RWPE1 (cell line): ENCODE data around the gene FLII.
"Not testable (repeated sequence)": the region's sequence is repeated elsewhere in the genome, so short reads cannot be mapped to it uniquely, and the experiment has no call there.

ENCODE experiments used
- CTCF ChIA-PET: fragments of 350-600 bp; sonication (Branson Sonifier 250); formaldehyde crosslinking; extraction: SDS; loops from one replicate; lab custom pipeline; 2021; lab: Yijun Ruan, JAX
- POLR2A ChIA-PET: fragments of 400-600 bp; formaldehyde crosslinking; extraction: SDS; loops from one replicate; lab custom pipeline; 2020; ENCODE audit warnings: antibody characterized with exemption; ENCODE audit not compliant: low non-redundant PET; lab: Yijun Ruan, JAX
- DNase-seq: peaks from one replicate; pipeline ENCODE4 v3.0.0; 2012; ENCODE audit warnings: low spot score
- H3K27ac ChIP-seq: fragments of 450-650 bp; 2 replicates; pipeline ENCODE4 v1.5.1; 2017
- CTCF ChIP-seq: fragments of 450-650 bp; conservative IDR thresholded peaks from 2 replicates; pipeline ENCODE4 v1.5.1; 2017; ENCODE audit warnings: low read depth, mild to moderate bottlenecking

FLII gene

GRCh38 chr17:18258356-18259038 lies at the start of gene FLII:
FLII (minus strand) TSS chr17:18258738; CDS start chr17:18258690, 48 bp downstream.
- peak within 1 kb of the TSS; percentile 98 for H3K27ac ChIP-seq
- TF ChIP-seq CTCF, result no peak
- CTCF ChIA-PET, result interaction anchor here (1.1 kb wide), 1 partner anchor 10 kb away, joined by 3 read pairs; no protein-coding TSS in a partner anchor
- POLR2A ChIA-PET, result no interaction called here
- DNase-seq, result peak; percentile 56

GRCh38 chr17:18303206-18303605 lies 44.7 kb upstream of the FLII start:
- POLR2A ChIA-PET, DNase-seq, CTCF ChIA-PET, H3K27ac ChIP-seq: not testable (repeated sequence)

GRCh38 chr17:18300725-18301480 lies 42.4 kb upstream of the FLII start:
- no peak overlapping the region for H3K27ac ChIP-seq
- POLR2A ChIA-PET, result no interaction called here
- DNase-seq, result no peak
- CTCF ChIA-PET, result no interaction called here
- no peak for TF ChIP-seq CTCF

GRCh38 chr17:18298061-18298460 lies 39.5 kb upstream of the FLII start:
- DNase-seq, H3K27ac ChIP-seq, CTCF ChIA-PET, POLR2A ChIA-PET: not testable (repeated sequence)

GRCh38 chr17:18291718-18292540 lies 33.4 kb upstream of the FLII start:
- H3K27ac ChIP-seq, result no peak overlapping the region
- DNase-seq, result no peak
- TF ChIP-seq CTCF, result no peak
- ChIA-PET CTCF (no interaction called here), POLR2A (no interaction called here)

- H3K27ac ChIP-seq, result no peak overlapping the region
- DNase-seq, result no peak
- ChIA-PET CTCF (interaction anchor here (0.6 to 1.1 kb wide), 2 partner anchors 37 to 43 kb away, joined by 3 to 4 read pairs; no protein-coding TSS in a partner anchor), POLR2A (no interaction called here)
- no peak for TF ChIP-seq CTCF
Observed at GRCh38 chr17:18285296-18285695, 26.8 kb upstream of the FLII start.

GRCh38 chr17:18281788-18282187 lies 23.2 kb upstream of the FLII start:
- TF ChIP-seq CTCF, result no peak
- H3K27ac ChIP-seq, result no peak overlapping the region
- CTCF ChIA-PET, result no interaction called here
- DNase-seq, result no peak
- POLR2A ChIA-PET, result no interaction called here
